HG03575 (cell line): ENCODE measurements around the gene CXorf58.

Source experiments
- ATAC-seq: cut with Tn5 transposase; IDR thresholded peaks from one replicate; pipeline ENCODE4 v1.9.1; 2021; ENCODE audit not compliant: unreplicated experiment, insufficient number of reproducible peaks, low FRiP score; ENCODE audit errors: extremely low read depth

The CXorf58 gene

GRCh38 chrX:23898412-23898959 lies 9.3 kb upstream of the CXorf58 start:
- no peak for ATAC-seq

GRCh38 chrX:23900220-23900797 lies 7.5 kb upstream of the CXorf58 start:
- ATAC-seq: no peak

- no peak for ATAC-seq
Observed at GRCh38 chrX:23901060-23901459, 6.7 kb upstream of the CXorf58 start.

- ATAC-seq: no peak
Observed at GRCh38 chrX:23901805-23902204, 6.0 kb upstream of the CXorf58 start.

GRCh38 chrX:23902419-23902818 lies 5.4 kb upstream of the CXorf58 start:
- ATAC-seq: no peak

DNA sequence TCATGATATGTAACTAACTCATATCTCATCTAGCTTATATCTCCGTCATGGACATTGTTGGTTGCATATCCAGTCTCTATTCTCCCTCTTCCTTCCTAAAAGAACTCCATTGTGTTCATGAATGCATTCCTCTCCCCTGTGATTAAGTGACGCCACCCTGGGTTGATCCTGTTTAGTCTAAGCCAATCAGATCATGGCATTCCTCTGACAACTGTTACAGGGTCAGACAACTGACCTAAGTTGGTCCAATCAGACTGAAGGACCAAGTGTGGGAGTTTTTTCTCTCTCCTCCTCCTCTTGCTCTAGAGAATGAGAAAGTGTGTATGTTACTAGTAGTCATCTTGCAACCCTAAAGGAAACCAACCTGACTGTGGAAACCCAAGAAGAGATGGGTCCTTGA lies 3.7 kb upstream of the CXorf58 start:
- ATAC-seq: no peak

- ATAC-seq: no peak
Observed at GRCh38 chrX:23907111-23907497, 702 bp upstream of the CXorf58 start.

GRCh38 chrX:23908219-23909004 lies 606 bp downstream of the CXorf58 start:
- no peak for ATAC-seq

DNA sequence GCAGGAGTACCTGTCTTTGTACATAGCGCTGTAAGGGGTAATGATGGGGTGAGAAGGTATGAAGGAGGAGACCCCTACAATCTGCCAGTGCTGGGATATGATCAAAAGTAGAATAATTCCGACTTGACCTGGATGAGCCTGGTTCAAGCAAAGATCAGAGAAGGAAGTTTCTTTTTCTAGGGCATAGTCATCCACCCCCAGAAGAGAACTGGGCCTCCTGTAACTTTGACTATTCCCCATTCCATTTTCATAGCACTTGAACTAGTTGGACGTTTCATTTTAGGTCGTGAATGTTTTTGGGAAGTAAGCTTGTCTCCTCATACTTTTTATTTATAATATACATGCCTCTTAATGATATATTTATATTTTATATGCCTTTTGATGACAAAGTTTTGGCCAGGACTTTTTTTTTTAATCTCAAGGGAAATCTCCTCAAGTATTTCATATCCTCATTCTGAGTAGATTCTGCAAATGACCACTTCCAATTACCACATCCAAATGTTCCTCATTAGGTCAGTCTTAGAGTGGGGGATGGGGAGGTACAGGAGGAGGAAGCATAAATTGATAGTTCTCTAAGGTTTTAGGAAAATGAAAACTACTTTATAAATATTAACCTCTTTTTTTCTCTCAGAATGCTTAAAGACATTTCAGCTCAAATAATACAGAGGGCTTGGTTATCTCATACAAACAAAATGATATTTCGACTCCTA lies 3.5 kb downstream of the CXorf58 start:
- ATAC-seq: no peak

GRCh38 chrX:23919148-23919547 lies 11.3 kb downstream of the CXorf58 start:
- ATAC-seq: no peak

DNA sequence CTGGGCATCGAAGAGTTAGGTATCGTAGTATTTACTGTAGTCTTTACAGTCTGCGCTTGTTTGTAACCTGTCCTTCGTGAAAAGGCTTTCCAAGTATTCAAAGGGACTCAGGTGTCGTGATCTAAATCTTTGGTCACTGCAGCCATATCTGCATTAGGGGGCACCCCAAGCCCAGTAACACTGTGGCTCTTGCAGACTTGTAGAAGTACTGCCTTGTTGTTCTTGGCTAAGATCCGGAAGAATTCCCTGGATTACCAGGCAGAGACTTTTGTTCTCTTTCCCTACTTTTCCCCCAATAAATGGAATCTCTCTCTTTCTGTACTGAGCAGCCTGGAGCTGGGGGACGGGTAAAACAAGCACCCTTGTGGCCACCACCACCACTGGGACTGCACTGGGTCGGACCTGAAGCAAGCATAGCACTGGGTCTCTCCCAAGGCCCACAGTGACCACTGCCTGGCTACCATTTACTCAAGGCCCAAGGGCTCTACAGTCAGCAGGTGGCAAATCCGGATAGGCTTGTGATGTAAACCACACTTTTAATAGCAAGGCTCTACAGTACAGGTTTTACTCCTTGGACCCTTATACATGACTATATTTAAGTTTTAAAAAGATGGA lies 12.0 kb downstream of the CXorf58 start:
- no peak for ATAC-seq

DNA sequence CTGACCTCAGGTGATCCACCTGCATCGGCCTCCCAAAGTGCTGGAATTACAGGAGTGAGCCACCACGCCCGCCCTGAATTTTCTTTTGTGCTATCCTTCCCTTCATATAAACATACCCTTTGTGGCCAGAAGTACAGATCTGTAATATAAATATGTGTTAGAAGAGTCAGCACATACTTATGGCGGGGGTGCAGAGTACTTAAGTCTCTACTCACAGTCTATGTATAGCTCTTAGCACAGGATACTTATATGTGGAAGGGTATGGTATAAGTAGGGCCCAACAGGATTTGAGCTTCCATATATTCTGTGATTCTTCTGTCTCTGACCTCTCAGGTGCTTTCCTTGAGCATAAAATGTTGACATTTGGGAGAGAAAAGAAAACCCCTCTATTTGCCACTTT lies 18.2 kb downstream of the CXorf58 start:
- ATAC-seq: no peak

DNA sequence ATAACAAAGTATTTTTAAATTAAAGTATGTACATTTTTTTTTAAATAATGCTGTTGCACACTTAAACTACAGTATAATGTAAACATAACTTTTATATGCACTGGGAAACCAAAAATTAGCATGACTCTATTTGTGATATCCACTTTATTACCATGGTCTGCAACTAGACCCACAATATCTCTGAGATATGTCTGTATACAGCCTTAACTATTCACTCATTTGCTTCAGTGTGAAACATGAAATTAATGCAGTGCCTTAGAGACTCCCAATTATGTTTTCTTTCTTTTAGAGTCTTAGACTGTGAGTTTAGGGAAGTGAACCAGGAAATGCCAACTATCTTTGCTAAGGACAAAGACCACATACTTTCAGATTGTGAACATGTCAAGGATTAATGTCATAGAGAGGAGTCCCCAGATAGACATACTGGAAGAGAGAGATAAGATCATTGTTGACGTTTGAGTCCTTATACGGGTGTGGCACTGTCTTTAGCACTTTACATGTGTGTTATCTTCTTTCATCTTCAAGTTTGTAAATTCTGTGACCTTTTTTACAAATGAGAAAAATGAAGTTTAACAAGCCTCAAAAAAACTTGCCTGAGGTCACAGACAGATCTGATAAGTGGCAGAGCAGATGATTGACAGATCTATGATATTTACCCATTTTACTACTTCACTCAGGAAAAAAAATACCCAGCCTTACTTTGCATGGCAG lies 23.2 kb downstream of the CXorf58 start:
- ATAC-seq: no peak

DNA sequence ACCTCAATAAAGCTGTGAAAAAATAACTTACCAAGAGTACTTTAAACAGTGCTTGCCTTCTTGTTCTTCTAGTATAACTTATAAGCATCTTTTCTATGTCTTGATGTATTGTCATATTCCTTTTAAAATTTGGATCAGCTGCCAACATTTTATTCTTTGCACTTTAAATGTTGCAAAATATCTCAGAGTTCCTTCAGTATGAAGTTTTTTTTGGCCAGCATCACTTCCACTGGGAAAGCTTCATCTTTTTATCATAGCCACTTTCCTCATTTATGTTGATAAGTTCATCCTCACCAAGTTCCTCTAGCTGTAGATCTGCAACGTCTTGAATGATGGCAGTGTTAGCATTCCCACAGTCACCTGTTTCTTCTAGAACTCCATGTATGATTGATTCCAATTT lies 24.2 kb downstream of the CXorf58 start:
- no peak for ATAC-seq

DNA sequence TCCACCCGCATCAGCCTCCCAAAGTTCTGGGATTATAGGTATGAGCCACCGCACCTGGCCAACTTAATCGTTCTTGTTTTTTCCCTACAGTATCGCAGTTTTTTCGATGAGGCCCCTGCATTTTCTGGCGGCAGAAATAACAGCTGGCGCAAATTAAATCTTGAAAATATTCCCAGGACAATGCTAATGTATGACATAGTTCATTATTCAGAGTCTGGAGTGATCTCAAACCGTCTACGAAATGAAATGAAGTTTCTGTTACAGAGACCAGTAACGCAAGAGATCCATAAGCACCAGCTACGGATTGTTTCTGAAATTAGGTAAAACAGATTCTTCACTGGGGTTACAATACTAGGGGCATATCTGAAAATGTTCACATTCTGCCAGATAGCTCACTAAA lies 27.3 kb downstream of the CXorf58 start:
- ATAC-seq: no peak

DNA sequence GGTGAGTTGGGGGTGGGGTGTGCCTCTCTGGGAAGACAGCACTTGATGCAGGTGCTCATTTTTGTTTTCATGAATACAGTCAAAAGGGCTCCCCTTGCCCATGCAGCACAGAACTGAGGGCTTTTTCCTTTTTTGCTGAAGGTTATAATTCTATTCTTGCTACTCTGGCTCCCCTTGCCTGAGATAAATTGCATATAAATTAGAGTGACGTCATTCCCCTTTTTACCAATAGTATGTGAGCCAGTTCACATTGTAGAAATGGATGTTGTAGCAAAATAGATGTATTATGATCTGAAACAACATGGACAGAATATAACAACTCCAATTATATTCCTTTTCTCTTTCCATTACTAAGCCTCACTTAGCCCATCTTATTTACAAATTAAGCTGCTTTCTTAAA lies 28.4 kb downstream of the CXorf58 start:
- ATAC-seq: no peak

GRCh38 chrX:23937100-23937499 lies 29.3 kb downstream of the CXorf58 start:
- ATAC-seq: no peak

- no peak for ATAC-seq
Observed at GRCh38 chrX:23938690-23939089, 30.9 kb downstream of the CXorf58 start.

GRCh38 chrX:23939203-23939602 lies 31.4 kb downstream of the CXorf58 start:
- no peak for ATAC-seq
